AG04449 (cell line): Measurements from ENCODE around the gene LEKR1.
A peak's percentile ranks its signal among the peaks of the same experiment; 100 is the strongest.

Experiments
- CTCF ChIA-PET: fragments of 350-600 bp; formaldehyde crosslinking; extraction: SDS; loops from one replicate; lab custom pipeline; 2021; ENCODE audit warnings: antibody characterized with exemption; lab: Yijun Ruan, JAX
- POLR2A ChIA-PET: fragments of 400-600, 350-600 bp; formaldehyde crosslinking; extraction: SDS; loops from one replicate; lab custom pipeline; 2020; ENCODE audit warnings: antibody characterized with exemption, inconsistent platforms; lab: Yijun Ruan, JAX
- DNase-seq: peaks from one replicate; pipeline ENCODE4 v3.0.0-alpha.2; 2010; ENCODE audit warnings: low read depth, low spot score
- H3K4me3 ChIP-seq: 2 replicates; pipeline ENCODE4 v1.5.1; 2011; ENCODE audit warnings: low read depth, mild to moderate bottlenecking, control low read depth, low read length
- CTCF ChIP-seq: IDR thresholded peaks from one replicate; pipeline ENCODE4 v1.5.1; 2011; ENCODE audit warnings: mild to moderate bottlenecking, moderate library complexity, low read length, control low read depth, inconsistent platforms; ENCODE audit not compliant: insufficient read depth; ENCODE audit errors: missing control alignments

LEKR1 gene

GRCh38 chr3:157082305-157082982 is 256.3 kb downstream of the LEKR1 start:
- peak; percentile 60 for DNase-seq
- ChIA-PET POLR2A (interaction anchor here (0.6 to 1.6 kb wide), 7 partner anchors 19 to 873 kb away, joined by 3 to 10 read pairs (median 3); partner anchors contain the start of gene SSR3), CTCF (interaction anchor here (0.6 to 7.4 kb wide), 53 partner anchors 9 to 932 kb away, joined by 3 to 72 read pairs (median 4); partner anchors contain the start of gene SSR3)
- TF ChIP-seq CTCF = no peak
- H3K4me3 ChIP-seq = no peak overlapping the region

- no peak overlapping the region for H3K4me3 ChIP-seq
- CTCF ChIA-PET = interaction anchor here (2.0 to 7.4 kb wide), 8 partner anchors 13 to 933 kb away, joined by 5 to 72 read pairs (median 42); no protein-coding TSS in a partner anchor
- no peak for TF ChIP-seq CTCF
- no peak for DNase-seq
- POLR2A ChIA-PET = no interaction called here
These were observed 257.7 kb downstream of the LEKR1 start for GRCh38 chr3:157083824-157084223.

- POLR2A ChIA-PET = no interaction called here
These were observed 260.1 kb downstream of the LEKR1 start for GRCh38 chr3:157086060-157086750.

GRCh38 chr3:157086775-157087174 is 260.6 kb downstream of the LEKR1 start:
- CTCF ChIA-PET = interaction anchor here (1.0 to 11.5 kb wide), 6 partner anchors 29 to 934 kb away, joined by 3 to 90 read pairs (median 6); no protein-coding TSS in a partner anchor
- POLR2A ChIA-PET = no interaction called here
- DNase-seq = no peak
- no peak for TF ChIP-seq CTCF
- H3K4me3 ChIP-seq = no peak overlapping the region

More at GRCh38 chr3:157086060-157086750, 260.1 kb downstream of the LEKR1 start:
- CTCF ChIA-PET = interaction anchor here (1.0 to 11.5 kb wide), 5 partner anchors 44 to 934 kb away, joined by 3 to 90 read pairs (median 6); no protein-coding TSS in a partner anchor
- DNase-seq = no peak
- no peak for TF ChIP-seq CTCF
- no peak overlapping the region for H3K4me3 ChIP-seq

- ChIA-PET POLR2A (interaction anchor here (1.2 kb wide), 1 partner anchor 270 kb away, joined by 4 read pairs; no protein-coding TSS in a partner anchor), CTCF (interaction anchor here (0.6 to 11.5 kb wide), 10 partner anchors 9 to 935 kb away, joined by 3 to 90 read pairs (median 4); no protein-coding TSS in a partner anchor)
- H3K4me3 ChIP-seq = no peak overlapping the region
- TF ChIP-seq CTCF = no peak
- no peak for DNase-seq
These were observed 261.2 kb downstream of the LEKR1 start for GRCh38 chr3:157087373-157087772.
